ENCODE results near the gene CPLANE1.
"Not testable (repeated sequence)": the region's sequence is repeated elsewhere in the genome, so short reads cannot be mapped to it uniquely, and the experiment has no call there.

Gene CPLANE1

GRCh38 chr5:37165761-37166160, 83.4 kb downstream of the CPLANE1 start:
- TF ChIP-seq, protein P1, sequence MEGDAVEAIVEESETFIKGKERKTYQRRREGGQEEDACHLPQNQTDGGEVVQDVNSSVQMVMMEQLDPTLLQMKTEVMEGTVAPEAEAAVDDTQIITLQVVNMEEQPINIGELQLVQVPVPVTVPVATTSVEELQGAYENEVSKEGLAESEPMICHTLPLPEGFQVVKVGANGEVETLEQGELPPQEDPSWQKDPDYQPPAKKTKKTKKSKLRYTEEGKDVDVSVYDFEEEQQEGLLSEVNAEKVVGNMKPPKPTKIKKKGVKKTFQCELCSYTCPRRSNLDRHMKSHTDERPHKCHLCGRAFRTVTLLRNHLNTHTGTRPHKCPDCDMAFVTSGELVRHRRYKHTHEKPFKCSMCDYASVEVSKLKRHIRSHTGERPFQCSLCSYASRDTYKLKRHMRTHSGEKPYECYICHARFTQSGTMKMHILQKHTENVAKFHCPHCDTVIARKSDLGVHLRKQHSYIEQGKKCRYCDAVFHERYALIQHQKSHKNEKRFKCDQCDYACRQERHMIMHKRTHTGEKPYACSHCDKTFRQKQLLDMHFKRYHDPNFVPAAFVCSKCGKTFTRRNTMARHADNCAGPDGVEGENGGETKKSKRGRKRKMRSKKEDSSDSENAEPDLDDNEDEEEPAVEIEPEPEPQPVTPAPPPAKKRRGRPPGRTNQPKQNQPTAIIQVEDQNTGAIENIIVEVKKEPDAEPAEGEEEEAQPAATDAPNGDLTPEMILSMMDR (IDR thresholded peaks at IDR 0.05; ENCODE audit: low read depth, low read length): no peak
- no peak overlapping the region for H3K4me3 ChIP-seq (ENCODE audit: low read depth, low read length)

- H3K4me3 ChIP-seq (ENCODE audit: low read depth, low read length): no peak overlapping the region
- TF ChIP-seq, protein P1 (IDR thresholded peaks at IDR 0.05; ENCODE audit: low read depth, low read length): no peak
These were observed 95.5 kb downstream of the CPLANE1 start for GRCh38 chr5:37153661-37154060.

GRCh38 chr5:37146896-37147295, 102.3 kb downstream of the CPLANE1 start:
- H3K4me3 ChIP-seq (ENCODE audit: low read depth, low read length): no peak overlapping the region
- TF ChIP-seq, protein P1 (IDR thresholded peaks at IDR 0.05; ENCODE audit: low read depth, low read length): no peak

- TF ChIP-seq, protein P1 (IDR thresholded peaks at IDR 0.05; ENCODE audit: low read depth, low read length): no peak
- no peak overlapping the region for H3K4me3 ChIP-seq (ENCODE audit: low read depth, low read length)
These were observed 112.5 kb downstream of the CPLANE1 start for GRCh38 chr5:37136694-37137093.

DNA sequence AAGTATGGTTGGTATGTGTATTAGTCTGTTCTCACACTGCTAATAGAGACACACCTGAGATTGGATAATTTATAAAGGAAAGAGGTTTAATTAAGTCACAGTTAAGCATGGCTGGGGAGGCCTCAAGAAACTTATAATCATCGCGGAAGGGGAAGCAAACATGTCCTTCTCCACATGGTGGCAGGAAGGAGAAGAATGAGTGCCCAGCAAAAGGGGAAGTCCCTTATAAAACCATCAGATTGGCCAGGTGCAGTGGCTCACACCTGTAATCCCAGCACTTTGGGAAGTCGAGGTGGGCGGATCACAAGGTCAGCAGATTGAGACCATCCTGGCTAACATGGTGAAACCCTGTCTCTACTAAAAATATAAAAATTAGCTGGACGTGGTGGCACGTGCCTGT, 113.9 kb downstream of the CPLANE1 start:
- not testable (repeated sequence) for H3K4me3 ChIP-seq (ENCODE audit: low read depth, low read length)

DNA sequence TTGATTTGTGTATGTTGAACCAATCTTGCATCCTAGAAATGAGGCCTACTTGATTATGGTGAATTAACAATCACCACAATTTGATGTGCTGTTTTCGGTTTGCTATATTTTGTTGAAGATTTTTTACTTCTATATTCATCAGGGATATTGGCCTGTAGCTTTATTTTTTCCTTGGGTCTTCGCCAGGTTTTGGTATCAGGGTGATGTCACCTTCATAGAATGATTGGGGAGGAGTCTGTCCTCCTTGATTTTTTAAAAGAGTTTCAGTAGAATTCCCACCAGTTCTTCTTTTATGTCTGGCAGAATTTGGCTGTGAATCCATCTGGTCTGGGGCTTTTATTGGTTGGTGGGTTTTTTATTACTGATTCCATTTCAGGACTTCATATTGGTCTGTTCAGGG, 115.2 kb downstream of the CPLANE1 start:
- no peak overlapping the region for H3K4me3 ChIP-seq (ENCODE audit: low read depth, low read length)
- TF ChIP-seq, protein P1 (IDR thresholded peaks at IDR 0.05; ENCODE audit: low read depth, low read length): no peak

GRCh38 chr5:37132646-37133045, 116.5 kb downstream of the CPLANE1 start:
- H3K4me3 ChIP-seq (ENCODE audit: low read depth, low read length): no peak overlapping the region
- TF ChIP-seq, protein P1 (IDR thresholded peaks at IDR 0.05; ENCODE audit: low read depth, low read length): no peak

GRCh38 chr5:37121465-37121864, 127.7 kb downstream of the CPLANE1 start:
- TF ChIP-seq, protein P1 (IDR thresholded peaks at IDR 0.05; ENCODE audit: low read depth, low read length): no peak
- H3K4me3 ChIP-seq (ENCODE audit: low read depth, low read length): no peak overlapping the region

Data from WI38 (cell line).